Keratinocyte (primary cell): Measurements from ENCODE around the gene CDC42SE2.
"Not testable (repeated sequence)": the region's sequence is repeated elsewhere in the genome, so short reads cannot be mapped to it uniquely, and the experiment has no call there.

Experiments
- EZH2 ChIP-seq: IDR thresholded peaks from one replicate; pipeline ENCODE4 v1.6.1; 2012; ENCODE audit warnings: inconsistent platforms, mild to moderate bottlenecking, low read length, moderate library complexity
- TF ChIP-seq, protein P1 (sequence below), 3 experiments: IDR thresholded peaks in 1 of 3; conservative IDR thresholded peaks in 1 of 3; optimal IDR thresholded peaks in 1 of 3; 2 replicates in 2 of 3; 3 replicates in 1 of 3; pipeline versions ENCODE3 to v1.5.1; 2011; ENCODE audit warnings: low read length in 3 of 3, mild to moderate bottlenecking in 3 of 3, moderate library complexity in 2 of 3, control low read depth in 1 of 3, inconsistent platforms in 1 of 3; ENCODE audit not compliant: insufficient read depth in 2 of 3; ENCODE audit errors: extremely low read depth in 1 of 3

DNA sequence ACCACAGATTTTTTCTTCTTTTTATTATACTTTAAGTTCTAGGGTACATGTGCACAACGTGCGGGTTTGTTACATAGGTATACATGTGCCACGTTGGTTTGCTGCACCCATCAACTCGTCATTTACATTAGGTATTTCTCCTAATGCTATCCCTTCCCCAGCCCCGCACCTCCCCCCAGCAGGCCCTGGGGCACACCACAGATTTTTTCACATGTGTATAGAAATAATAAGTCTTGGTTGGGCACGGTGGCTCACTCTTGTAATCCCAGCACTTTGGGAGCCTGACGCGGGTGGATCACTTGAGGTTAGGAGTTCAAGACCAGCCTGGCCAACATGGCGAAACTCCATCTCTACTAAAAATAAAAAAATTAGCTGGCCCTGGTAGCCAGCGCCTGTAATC is 9.8 kb upstream of the CDC42SE2 start:
- TF ChIP-seq, protein P1, sequence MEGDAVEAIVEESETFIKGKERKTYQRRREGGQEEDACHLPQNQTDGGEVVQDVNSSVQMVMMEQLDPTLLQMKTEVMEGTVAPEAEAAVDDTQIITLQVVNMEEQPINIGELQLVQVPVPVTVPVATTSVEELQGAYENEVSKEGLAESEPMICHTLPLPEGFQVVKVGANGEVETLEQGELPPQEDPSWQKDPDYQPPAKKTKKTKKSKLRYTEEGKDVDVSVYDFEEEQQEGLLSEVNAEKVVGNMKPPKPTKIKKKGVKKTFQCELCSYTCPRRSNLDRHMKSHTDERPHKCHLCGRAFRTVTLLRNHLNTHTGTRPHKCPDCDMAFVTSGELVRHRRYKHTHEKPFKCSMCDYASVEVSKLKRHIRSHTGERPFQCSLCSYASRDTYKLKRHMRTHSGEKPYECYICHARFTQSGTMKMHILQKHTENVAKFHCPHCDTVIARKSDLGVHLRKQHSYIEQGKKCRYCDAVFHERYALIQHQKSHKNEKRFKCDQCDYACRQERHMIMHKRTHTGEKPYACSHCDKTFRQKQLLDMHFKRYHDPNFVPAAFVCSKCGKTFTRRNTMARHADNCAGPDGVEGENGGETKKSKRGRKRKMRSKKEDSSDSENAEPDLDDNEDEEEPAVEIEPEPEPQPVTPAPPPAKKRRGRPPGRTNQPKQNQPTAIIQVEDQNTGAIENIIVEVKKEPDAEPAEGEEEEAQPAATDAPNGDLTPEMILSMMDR (optimal IDR thresholded peaks at IDR 0.05 in 1 of 3, IDR thresholded peaks at IDR 0.05 in 1 of 3, conservative IDR thresholded peaks at IDR 0.05 in 1 of 3; ENCODE audit: extremely low read depth in 1 of 3, insufficient read depth in 2 of 3, low read length in 3 of 3), result not testable (repeated sequence)
- not testable (repeated sequence) for TF ChIP-seq EZH2
